Hepatocyte (in vitro differentiated cells): ENCODE data around the gene ACOT4.

Source experiments
- EZH2 ChIP-seq: fragments of 200-600 bp; sonication (generic); IDR thresholded peaks from 2 replicates; pipeline ENCODE4 v1.6.1; 2016; ENCODE audit warnings: antibody characterized with exemption, mild to moderate bottlenecking, borderline replicate concordance
- TF ChIP-seq, protein P1 (sequence below): fragments of 200-600 bp; sonication (generic); IDR thresholded peaks from 2 replicates; pipeline ENCODE4 v1.5.1; 2016; ENCODE audit warnings: antibody characterized with exemption, mild to moderate bottlenecking; ENCODE audit not compliant: poor library complexity

DNA sequence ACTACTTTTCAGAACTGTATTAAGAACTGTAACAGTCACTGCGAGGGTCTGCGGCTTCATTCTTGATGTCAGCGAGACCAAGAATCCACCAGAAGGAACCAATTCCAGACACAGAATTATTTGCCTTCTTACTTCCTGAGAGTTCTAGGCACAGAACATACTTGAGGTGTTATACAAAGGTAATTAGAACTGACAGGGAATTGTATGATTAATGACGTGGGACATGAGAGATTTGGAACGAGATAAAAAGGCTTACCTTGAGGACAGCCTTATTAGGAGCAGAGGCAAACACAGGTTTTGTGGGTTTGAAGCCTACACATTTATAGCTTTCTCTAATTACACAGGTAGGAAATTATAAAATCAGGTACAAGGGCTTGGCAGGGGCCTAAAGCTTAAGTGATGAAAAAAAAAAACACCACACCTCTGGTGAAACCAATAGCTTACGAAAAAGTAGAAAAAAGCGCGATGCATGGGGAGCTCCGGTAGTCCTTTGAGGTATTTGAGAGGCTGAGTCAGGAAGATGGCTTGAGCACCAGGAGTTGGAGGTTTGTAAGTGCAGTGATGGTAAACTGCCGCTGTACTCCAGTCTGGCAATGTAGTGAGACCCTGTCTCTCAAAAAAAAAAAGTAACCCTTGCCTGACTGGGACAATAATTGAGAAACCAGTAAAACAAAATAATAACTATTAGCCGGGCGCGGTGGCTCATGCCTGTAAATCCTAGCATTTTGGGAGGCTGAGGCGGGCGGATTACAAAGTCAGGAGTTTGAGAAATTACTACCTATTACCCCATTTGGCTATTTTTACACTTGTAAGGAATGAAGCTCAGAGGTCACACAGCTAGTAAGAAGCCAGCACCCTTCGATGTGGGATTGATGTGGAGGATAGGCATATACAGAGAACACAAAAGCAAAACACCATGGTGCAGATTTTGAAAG is 23.5 kb upstream of the ACOT4 start:
- TF ChIP-seq EZH2: no peak
- TF ChIP-seq, protein P1, sequence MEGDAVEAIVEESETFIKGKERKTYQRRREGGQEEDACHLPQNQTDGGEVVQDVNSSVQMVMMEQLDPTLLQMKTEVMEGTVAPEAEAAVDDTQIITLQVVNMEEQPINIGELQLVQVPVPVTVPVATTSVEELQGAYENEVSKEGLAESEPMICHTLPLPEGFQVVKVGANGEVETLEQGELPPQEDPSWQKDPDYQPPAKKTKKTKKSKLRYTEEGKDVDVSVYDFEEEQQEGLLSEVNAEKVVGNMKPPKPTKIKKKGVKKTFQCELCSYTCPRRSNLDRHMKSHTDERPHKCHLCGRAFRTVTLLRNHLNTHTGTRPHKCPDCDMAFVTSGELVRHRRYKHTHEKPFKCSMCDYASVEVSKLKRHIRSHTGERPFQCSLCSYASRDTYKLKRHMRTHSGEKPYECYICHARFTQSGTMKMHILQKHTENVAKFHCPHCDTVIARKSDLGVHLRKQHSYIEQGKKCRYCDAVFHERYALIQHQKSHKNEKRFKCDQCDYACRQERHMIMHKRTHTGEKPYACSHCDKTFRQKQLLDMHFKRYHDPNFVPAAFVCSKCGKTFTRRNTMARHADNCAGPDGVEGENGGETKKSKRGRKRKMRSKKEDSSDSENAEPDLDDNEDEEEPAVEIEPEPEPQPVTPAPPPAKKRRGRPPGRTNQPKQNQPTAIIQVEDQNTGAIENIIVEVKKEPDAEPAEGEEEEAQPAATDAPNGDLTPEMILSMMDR: no peak
